Dermis blood vessel endothelial cell (primary cell): ENCODE measurements around the gene CHD5. TPM values are rescaled to one million over a fixed set of nuclear protein-coding genes. Genes with fewer than 3 reads are reported as not detected.
A peak's percentile ranks its signal among the peaks of the same experiment; 100 is the strongest.
"Not testable (repeated sequence)": the region's sequence is repeated elsewhere in the genome, so short reads cannot be mapped to it uniquely, and the experiment has no call there.

Experiments
- DNase-seq: peaks from one replicate; pipeline ENCODE4 v3.0.0; 2010
- total RNA-seq: library from RNA; depleted of rRNA; stranded (reverse); fragments of >200 nt; gene quantifications from 2 replicates; pipeline ENCODE4 v1.2.3, GENCODE V29; 2014

Gene CHD5
- total RNA-seq, 1 donor from 2014 or later = under 0.01 TPM

DNA sequence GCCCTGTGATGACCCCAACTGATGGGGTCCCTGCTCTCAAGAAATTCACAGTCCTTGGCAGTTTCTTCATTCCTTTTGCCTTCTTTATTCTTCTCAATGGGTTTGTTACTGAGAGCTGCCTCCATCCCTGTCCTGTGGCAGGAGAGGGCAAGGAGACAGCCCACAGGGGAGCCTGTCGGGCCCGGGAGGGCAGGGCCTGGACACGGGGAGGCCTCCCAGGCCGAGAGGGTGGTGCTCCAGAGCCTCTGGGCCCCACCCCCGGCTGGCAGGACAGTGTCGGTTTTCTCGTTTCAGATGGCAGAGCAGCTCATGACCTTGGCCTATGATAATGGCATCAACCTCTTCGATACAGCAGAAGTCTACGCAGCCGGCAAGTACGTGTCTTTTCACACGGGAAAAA, 98.2 kb downstream of the CHD5 start:
- DNase-seq = no peak

DNA sequence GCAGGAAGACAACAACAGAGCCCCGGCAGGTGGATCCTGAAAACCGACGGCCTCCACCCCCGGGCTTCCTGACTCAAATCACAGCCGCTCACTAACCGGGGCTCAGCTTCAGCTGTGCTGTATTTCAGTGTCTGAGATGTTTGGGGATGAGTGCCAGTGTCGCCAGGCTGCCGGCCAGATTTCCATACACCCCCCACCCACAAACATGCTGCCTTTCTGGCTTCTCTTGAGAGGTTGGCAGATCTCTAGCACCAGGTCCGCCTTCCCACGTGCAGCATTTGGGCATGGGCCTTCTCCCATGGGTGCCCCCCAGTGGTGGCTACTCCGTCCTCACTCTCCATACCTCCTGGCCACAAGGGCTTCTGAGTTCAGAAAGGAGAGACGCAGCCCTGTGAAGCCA, 99.7 kb downstream of the CHD5 start:
- DNase-seq = peak; percentile 63

DNA sequence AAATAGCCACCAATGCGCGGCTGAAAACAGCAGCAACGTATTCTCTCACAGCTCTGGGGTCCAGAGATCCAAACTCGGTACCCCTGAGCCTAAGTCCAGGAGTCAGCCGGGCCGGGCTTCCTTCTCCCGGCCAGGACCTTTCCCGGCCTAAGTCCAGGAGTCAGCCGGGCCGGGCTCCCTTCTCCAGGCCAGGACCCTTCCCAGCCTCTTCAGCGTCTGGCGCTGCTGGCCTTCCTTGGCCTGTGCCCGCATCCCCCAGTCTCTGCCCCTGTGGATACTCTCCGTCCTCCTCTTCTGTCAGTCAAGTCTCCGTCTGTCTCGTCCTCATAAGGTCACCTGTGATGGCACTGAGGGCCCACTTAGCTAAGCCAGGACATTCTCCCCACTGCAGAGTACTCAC, 102.2 kb downstream of the CHD5 start:
- DNase-seq = no peak

DNA sequence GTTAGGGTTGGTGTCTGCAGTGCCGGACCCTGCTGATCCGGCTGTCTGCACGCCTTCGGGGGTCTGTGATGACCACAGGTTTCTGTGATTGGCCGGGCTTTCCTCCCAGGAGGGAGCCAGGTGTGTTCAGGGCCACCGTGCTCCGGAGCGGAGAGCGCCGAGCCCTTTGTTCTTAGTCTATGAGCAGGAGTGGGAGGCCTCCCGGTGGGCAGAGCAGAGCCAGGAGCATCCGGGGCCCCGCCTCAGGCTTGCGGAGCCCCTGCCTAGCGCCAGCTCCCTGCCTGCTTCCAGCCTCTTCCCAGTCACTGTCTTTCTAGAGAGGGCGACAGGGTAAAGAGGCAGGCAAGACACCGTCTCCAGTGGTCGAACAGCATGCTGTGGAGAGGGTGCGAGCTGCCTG, 102.6 kb downstream of the CHD5 start:
- no peak for DNase-seq

DNA sequence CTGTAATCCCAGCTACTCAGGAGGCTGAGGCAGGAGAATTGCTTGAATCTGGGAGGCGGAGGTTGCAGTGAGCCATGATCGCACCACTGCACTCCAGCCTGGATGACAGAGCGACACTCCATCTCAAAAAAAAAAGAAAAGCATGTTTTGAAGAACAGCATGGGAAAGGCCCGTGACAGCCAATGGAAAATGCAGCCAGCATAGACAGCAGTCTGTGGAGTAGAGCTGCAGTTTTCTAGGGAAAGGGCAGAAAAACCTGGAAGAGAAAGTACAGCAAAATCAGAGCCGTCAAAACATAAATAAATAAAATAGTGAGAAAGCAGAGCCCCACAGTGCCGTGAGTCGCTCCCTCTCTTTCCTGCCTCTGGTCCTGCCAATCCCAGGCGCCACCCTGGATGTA, 103.1 kb downstream of the CHD5 start:
- DNase-seq = not testable (repeated sequence)

DNA sequence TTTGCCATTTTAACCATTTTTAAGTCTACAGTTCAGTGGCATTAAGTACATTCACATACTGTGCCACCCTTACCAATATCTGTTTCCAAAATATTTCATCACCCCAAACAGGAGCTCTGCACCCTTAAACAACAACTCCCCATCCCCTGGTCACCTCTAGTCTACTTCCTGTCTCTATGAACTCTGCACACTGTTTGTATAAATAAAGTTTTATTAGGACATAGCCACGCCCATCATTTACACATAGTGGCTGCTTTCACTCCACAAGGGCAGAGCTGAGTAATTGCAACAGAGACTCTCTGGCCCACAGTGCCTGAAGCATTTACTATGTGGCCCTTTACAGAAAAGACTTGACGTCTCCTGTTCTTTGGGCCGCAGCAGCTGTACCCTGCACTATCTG, 104.4 kb downstream of the CHD5 start:
- DNase-seq = no peak

DNA sequence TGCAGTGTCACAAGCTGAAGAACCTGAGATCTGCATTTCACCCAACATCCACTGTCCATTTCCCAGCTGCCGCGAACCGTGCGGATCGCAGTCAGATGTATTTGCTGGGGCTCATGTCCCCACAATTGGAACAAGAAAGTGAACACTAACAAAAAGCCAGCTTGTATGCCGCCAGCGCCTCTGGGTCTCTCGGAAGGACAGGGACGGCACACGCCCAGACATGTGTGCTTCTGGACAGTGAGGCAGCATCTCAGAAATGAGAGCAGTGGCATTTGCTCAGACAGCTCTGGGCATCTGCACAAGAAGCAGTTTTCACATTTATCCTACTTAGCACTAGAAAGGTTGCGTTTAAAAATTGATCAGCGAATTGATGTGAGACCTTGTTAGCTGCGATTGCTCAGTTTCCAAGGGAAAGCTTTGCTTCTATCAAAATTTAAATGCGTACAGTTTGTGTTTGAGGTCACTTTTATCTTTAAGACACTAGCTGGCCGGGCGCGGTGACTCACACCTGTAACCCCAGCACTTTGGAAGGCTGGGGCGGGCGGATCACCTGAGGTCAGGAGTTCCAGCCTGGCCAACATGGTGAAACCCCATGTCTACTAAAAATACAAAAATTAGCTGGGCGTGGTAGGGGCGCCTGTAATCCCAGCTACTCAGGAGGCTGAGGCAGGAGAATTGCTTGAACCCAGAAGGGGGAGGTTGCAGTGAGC, 105.8 kb downstream of the CHD5 start:
- DNase-seq = no peak

DNA sequence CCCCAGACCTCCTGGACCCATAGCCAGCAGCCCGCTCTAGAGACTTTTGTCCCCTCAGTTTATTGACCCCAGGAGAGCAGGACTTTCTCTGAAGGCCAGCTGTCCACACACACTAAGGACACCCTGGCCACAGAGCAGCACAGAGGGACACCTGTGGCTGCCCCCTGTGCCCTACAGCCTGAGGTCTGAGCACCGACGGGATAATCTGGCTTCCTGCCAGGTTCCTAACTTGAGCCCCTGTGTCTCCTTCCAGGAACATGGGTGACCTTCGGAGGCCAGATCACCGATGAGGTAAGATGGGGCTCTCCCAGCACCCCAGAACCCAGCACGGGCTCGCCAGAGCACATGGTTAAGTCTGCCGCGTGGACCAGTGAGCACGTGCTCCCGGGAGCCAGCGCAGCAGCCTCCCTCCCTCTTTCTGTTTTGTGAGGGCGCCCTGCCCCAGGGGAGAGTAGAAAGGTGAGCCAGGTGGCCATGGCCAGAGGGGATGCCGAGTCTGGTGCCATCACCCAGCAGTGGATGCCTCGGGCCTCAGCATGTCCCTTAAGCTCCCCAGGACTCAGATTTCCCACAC, 106.6 kb downstream of the CHD5 start:
- DNase-seq = no peak

DNA sequence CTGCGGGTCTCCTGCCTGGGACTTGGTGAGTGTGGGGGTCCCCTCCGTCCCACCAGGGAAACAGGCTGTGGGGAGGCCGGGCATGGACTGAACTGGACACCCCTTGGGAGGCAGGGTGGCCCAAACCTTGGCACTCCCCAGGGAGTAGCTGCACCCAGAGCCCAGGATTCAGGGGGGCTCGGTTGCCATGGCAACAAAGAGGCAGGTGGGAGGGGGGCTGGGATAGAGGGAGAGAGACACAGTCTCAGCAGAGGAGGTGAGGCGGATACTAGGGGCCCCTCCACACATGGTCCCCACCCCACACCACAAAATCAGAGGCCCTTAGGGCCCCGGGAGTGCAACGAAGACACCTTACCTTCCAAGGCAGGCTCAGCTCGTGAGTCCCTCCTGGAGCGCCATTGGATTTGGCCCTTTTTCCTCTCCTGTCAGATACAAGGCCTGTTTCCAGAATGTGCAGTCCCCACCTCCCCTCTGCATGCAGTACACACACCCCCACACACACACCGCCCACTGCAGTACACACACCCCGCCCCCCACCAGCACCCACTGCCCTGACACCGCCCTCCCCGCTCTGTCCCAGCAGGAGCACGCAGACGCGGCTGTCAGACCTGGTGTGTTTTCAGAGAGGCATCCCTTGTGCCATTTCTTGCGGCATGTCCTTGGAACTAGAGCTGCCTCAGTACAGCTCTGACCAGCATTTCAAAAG, 107.2 kb downstream of the CHD5 start:
- no peak for DNase-seq

DNA sequence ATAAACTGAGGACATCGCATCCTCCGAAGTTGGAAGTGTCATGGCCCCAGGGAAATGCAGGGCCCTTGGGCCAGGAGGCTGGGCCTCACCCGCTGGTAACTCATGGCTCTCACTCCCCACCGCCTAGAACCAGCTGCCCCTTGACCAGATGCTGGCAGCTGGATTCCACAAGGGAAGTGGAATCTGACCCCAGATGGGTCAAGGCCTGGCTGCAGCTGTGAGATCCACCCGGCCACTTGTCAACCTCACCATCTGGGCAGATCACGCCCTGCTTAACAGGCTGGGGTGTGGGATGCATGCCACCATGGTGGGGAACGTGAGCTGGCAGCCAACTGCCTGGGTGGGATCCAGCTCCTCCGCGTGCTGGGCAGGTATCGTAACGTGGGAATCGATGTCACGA, 108.9 kb downstream of the CHD5 start:
- no peak for DNase-seq

DNA sequence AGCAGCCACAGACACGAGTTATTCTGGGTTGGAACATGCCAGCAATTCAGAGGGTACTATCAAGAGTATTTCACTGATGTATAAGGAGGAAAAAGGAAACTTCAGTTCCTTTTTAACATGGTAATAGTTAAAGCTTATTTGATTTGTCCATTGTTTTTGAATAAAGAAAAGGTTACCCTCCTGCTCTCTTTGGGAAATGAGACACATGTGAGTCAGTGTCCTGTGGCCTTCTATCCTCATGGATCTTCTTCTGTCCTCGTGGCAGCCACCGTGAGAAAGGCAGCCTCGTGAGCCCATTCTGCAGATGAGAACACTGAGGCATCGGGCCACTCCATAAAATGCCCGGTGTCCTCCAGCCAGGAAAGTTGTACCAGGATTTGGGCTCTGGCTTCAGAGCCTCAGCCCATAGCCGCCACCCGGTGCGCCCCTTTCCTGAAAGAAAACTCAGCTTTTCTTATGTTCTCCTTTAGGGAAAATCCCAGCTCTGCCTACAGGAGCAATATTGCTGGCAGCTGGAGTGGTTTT, 109.6 kb downstream of the CHD5 start:
- DNase-seq = peak; percentile 55

DNA sequence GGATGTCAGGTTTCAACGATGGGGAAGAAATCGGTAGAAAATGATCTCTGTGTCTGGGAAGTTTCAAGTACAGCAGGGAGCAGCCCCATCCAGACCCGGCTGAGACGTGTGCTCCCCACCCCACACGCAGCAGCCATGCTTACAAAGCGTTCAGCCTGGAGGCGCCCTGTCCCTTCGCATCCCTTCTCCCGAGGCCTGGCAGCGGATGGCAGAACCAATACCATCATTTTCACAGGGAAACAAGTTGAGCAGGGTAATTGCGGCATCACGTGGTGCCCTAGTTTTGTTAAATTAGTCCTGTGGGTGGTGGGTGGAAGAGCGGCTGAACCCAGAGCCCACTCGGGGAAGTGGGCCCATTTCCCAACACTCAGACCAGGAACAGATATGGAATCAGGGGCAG, 110.5 kb downstream of the CHD5 start:
- no peak for DNase-seq

DNA sequence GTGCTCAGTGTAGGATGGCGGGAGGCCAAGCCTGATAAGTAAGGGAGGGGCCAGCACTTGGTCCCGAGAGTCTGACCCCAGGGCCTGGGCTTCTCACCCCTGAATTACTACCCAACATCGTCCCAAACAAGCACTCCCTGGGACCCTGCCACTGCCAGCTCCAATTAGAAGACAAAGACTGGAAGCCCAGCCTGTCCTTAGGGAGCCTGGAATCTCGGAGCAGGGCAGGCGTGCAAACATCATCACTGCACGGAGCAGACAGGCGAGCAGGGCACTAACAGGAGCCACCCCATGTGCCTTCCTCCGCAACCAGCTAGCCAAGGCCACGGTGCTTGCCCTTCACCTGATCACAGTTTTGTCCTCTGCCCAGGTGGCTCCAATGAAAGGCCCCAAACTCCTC, 111.2 kb downstream of the CHD5 start:
- DNase-seq = no peak

DNA sequence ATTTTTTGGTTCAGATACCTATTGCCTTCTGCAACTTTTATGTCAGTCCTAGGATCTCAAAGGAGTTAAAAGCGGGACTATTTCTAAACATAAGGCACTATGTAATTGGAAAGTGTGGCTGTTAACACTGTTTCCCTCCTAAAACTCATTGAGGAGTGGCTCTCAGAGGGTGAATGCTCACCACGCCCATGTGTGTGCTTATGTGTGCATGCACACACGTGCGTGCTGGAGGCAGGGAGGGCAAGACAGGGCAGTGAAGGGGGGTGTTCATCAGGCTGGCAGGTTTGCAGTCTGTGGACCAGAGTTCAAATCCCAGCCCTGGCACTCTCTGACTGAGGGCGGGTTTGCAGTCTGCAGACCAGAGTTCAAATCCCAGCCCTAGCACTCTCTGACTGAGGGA, 112.0 kb downstream of the CHD5 start:
- no peak for DNase-seq

DNA sequence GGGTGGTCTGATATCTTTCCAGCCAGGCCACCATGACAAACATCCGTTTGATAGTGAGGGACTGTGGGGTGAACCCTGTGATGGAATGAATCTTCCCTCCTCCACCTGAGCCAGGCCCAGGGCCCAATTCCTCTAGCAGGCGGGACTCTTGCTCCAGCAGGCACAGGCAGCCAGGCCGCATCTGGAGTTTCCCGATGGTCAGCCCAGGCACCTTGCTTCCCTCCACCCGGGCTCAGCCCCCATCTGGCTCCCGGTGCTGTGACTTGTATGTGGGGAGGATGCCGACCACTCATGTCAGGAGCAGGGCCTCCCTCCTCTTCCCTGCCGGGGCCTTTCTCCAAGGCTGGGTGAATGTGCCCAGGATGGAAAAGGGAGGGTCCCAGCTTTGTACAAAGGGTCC, 113.4 kb downstream of the CHD5 start:
- no peak for DNase-seq

DNA sequence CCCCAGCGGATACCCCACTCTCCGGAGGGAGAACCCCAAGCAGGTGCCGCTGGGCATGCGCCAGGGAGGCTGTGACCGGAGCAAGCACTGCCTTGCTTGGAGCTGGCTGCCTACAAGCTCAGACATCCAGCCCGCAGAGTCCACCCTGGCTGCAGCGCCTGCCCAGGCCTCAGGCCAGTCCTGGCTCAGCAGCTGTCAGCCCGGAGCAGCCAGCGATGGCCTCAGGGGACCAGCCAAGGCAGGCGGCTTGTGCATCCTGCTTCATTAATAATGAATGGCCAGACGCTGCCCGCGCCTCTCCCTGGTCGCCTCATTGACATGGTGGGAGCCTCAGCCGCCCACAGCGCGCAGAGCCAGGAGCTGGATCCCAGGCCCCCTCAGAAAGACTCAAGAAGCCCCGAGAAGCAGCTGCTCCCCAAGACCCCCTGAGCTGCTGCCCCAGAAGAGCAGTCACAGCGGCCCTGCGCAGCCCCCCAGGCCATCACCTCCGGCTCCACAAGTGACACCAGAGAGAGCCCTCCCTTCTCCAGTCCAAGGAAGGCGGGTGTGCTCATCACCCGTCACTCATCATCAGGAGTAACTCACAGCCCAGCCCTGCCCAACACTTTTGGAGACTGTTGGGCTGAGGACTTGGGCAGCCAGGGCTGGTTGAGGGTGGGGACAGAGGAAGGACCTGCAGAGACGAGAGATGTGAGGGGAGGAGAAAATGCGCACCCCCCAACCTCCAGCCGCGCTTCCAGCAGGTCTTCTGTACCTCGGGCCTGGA, 114.8 kb downstream of the CHD5 start:
- DNase-seq = no peak

DNA sequence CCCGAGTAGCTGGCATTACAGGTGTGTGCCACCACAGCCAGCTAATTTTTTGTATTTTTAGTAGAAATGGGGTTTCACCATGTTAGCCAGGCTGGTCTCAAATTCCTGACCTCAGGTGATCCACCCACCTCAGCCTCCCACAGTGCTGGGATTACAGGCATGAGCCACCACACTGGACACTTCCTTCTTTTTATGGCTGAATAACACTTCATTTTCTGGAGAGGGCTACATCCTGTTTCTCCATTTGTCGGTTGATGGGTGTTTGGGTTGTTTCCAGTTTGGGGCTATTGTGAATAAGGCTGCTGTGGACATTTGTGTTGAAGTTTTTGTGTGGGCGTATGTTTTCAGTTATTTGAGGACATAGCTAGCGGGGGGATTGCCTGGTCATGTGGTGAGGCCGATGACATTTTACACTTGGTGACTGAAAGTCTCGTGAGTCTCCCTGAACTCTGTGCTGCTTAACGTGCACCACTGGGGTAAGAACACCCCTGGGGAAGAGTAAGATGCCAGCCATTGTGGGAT, 116.5 kb downstream of the CHD5 start:
- peak; percentile 24 for DNase-seq

DNA sequence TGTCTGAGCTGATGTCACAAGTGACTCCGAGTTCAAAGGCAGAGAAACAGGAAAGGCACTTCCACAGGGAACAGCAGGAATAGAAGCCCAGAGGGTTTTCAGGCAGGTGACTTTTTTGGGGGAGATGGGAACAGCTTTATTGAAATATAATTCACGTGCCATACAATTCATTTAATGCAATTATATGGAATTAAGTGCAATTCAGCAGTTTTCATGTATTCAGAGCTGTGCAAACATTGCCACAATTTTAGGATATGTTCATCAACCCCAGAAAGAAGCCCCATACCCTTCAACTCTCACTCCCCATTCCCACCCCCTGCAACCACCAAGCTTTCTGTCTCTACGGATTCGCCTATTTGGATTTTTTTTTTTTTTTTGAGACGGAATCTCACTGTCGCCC, 117.5 kb downstream of the CHD5 start:
- DNase-seq = no peak

DNA sequence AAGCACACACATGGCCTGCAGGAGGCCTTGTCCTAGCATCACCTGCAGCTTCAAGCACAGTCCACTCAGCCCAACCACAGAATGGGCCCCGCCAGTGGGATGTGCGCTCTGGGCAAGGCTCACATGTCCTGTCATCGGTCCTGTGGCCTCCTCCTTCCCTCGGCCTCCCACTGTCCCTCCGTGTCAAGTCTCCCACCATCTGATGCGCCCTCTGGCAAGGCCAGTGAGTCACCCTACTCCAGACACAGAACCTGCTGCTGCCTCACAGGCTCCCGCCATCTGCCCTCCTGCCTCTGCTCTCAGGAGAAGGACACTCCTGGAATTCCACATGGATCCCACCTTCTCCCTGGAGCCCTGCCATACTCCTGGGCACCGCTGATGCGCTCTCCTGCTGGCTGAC, 120.3 kb downstream of the CHD5 start:
- DNase-seq = peak; percentile 20

DNA sequence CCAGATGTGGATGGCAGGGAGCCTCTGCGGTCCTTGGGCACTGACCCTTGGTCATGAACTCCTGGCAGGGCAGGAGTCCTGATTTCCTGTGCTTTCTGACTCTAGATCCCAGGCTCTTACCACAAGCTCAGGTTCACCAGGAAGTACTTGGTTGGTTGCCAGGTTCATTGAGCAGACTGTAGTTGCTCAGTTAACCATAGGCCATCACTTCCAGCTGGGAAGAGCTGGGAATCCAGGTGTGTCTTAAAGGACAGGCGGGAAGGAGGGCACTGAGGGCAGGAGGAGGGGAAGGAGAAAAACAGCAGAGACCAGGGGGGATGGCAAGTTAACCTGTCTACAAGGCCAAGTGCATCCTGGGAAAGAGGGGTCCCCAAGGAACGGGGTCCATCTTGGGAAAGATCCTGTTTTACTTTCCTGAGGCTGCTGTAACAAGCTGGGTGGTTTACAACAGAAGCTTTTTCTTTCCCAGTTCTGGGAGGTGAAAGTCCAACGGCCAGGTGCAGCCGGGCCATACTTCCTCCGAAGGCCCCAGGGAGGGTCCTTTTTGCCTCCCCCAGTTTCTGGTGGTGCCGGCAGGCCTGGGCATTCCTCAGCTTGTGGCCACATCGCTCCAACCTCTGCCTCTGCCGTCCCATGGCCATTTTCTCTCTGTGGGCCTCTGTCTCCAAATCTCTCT, 122.8 kb downstream of the CHD5 start:
- DNase-seq = no peak

DNA sequence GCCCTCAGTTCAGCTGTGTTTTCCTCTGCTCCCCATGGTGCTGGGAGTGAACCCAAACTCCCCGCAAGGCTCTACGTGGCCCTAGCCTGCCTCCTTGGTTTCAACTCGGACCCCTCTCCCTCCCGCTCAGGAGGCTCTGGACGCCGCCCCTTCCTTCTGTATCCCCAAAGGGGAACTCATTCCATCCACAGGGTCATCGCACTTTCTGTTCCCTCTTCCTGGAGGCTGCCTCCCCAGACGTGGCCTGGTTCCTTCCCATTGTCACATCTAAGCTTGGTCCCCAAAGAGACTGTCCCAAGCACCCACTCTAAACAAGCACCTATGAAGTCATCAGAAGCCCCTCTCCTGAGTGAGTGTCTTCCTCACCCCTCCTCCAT, 123.6 kb downstream of the CHD5 start:
- no peak for DNase-seq

DNA sequence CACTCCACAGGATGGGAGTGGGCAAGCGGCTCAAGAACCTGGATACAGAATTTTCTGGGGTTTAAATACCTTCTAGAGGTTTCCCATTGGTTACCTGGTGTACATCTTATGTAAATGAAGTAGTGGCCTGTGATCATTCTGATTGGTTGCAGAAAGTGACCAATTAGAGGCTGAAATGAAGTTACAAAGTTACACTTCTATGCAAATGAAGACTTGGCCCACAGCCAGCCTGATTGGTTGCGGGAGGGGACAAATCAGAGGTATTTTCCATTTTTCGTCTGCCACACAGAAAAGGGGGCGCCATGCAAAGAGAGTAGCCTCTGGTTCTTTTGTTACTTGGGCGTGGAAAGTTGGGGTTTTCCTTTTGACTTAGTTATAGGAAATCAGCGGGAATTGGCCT, 125.5 kb downstream of the CHD5 start:
- no peak for DNase-seq

DNA sequence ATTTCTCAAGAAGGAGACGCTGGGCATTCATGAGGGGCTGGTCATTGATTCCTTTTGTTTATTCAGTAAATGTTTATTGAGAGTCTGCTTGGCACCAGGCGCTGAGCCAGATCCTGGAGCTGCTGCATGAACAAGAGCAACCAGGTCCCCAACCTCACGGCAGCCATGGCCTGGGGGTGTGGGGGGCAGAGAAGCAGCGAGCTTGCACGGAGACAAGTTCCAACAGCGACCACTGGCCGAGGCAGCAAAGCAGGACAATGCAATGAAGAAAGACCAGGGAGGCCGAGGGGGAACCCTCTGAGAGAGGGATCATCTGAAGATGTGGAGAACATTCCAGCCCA, 126.9 kb downstream of the CHD5 start:
- no peak for DNase-seq
